ENCODE data around the gene SLC38A11.

The SLC38A11 gene

DNA sequence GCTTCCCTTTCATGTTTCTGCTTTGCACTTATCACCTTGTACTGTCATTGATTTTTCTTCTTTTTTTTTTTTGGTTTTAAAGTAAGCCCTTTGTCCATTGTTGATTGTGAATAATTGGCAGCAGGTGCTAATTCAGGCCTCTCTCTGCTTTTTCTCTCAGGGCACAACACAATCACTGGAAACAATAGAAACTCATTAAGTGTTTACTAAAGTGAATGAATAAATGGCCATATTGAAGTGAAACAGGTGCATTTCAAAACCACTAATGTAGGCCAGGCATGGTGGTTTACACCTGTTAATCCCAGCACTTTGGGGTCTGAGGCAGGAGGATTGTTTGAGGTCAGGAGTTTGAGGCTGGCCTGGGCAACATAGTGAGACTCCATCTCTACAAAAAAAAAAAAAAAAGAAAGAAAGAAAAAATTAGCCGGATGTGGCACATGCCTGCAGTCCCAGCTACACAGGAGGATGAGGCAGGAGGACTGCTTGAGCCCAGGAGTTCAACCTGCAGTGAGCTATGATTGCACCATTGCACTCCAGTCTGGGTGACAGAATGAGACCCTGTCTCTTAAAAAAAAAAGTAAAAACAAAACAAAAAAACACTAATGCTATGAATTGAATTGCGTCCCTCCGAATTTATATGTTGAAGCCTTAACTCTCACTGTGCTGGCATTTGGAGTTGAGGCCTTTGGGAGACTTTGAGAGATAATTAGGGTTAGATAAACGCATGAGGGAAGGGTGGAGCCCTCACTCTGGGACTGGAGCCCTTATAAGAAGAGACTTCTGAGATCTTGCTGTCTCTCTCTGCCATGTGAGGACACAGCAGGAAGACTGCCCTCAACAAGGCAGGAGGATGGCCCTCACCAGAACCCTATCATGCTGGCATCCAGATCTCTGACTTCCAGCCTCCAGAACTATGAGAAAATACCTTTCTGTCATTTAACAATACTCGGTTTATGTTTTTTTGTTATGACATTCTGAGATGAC, 19.9 kb downstream of the SLC38A11 start:
- in situ Hi-C loops (cut with HindIII; ENCODE audit: low pct_ligation_motif_present, low sequenced_read_pairs): no loop called here
- no peak overlapping the region for H3K4me3 ChIP-seq (ENCODE audit: low read depth, low read length)
- H3K36me3 ChIP-seq (replicated peaks): no peaks in the 10 kb centered on the region
- no peak overlapping the region for H3K27ac ChIP-seq
- no peak for DNase-seq
- TF ChIP-seq, protein P1, sequence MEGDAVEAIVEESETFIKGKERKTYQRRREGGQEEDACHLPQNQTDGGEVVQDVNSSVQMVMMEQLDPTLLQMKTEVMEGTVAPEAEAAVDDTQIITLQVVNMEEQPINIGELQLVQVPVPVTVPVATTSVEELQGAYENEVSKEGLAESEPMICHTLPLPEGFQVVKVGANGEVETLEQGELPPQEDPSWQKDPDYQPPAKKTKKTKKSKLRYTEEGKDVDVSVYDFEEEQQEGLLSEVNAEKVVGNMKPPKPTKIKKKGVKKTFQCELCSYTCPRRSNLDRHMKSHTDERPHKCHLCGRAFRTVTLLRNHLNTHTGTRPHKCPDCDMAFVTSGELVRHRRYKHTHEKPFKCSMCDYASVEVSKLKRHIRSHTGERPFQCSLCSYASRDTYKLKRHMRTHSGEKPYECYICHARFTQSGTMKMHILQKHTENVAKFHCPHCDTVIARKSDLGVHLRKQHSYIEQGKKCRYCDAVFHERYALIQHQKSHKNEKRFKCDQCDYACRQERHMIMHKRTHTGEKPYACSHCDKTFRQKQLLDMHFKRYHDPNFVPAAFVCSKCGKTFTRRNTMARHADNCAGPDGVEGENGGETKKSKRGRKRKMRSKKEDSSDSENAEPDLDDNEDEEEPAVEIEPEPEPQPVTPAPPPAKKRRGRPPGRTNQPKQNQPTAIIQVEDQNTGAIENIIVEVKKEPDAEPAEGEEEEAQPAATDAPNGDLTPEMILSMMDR (IDR thresholded peaks at IDR 0.05; ENCODE audit: low read depth, low read length, missing control alignments): no peak
- no peaks in the 10 kb centered on the region for H3K27me3 ChIP-seq (replicated peaks)

DNA sequence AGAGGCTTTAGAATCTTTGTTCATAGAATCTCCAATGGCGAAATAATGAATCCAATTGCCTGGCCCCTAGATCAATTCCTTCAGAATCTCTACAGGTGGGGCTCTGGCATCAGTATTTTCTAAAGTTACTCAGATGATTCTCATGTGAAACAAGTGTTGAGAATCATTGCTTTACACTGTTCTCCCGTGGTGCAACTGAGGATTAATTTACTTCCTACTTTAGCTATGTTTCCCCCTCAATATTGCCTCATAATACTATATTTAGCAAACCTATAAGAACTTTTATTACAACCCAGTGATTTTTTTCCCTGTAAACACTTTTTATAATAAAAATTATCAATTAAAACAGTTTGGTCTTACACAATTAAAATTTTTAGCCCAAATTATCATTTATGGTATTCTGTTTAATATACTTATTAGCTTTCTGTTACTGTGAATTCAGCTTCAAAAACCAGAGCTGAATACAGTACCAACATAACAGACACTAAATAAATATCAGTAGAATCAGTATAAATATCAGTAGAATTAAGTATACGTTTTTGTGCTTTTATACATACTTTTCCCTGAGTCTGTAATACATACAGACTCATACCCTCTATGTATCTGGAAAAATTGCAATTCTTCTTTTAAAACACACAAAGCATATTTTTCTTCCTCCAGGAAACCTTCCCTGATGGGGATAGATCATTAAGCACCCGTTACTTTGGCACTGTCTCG, 20.8 kb downstream of the SLC38A11 start:
- in situ Hi-C loops (cut with HindIII; ENCODE audit: low pct_ligation_motif_present, low sequenced_read_pairs): no loop called here
- no peaks in the 10 kb centered on the region for H3K36me3 ChIP-seq (replicated peaks)
- DNase-seq: no peak
- no peak overlapping the region for H3K27ac ChIP-seq
- H3K4me3 ChIP-seq (ENCODE audit: low read depth, low read length): no peak overlapping the region
- no peaks in the 10 kb centered on the region for H3K27me3 ChIP-seq (replicated peaks)
- TF ChIP-seq, protein P1 (IDR thresholded peaks at IDR 0.05; ENCODE audit: low read depth, low read length, missing control alignments): no peak

DNA sequence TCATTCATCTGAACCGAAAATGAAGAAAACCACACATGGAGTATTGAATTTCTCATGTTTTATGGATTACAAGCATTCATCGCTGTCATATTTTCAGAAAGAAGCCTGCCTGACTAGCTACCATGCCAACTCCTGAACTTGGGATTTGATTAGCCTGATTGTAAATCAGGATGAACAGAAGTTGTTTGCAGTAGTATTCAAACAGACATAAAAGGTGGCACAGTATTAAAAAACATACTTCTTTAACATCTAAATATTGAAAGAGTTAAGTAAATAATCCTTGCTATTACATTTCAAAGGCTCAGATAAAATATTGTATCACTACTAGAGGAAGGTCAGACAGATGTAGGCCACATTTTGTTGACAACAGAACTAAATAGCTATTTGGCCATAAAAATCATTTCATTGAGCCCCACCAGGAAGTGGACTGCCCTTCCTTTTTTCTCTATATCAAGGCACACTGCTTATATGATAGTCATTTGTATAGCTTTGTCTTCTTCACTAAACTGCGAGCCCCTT, 21.6 kb downstream of the SLC38A11 start:
- H3K27me3 ChIP-seq (replicated peaks): no peaks in the 10 kb centered on the region
- H3K27ac ChIP-seq: no peak overlapping the region
- in situ Hi-C loops (cut with HindIII; ENCODE audit: low pct_ligation_motif_present, low sequenced_read_pairs): no loop called here
- TF ChIP-seq, protein P1 (IDR thresholded peaks at IDR 0.05; ENCODE audit: low read depth, low read length, missing control alignments): no peak
- H3K4me3 ChIP-seq (ENCODE audit: low read depth, low read length): no peak overlapping the region
- no peak for DNase-seq
- H3K36me3 ChIP-seq (replicated peaks): no peaks in the 10 kb centered on the region

DNA sequence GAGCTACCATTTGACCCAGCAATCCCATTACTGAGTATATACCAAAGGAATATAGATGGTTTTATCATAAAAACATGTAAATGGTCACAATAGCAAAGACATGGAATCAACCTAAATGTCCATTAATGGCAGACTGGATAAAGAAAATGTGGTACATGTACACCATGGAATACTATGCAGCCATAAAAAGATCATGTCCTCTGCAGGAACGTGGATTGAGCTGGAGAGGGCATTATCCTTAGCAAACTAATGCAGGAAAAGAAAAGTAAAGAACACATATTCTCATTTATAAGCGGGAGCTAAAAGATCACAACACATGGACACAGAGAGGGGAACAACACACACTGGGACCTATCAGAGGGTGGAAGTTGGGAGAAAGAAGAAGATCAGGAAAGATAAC, 22.9 kb downstream of the SLC38A11 start:
- Histone ChIP-seq H3K27ac (no peak overlapping the region), H3K4me3 (ENCODE audit: low read depth, low read length) (no peak overlapping the region), H3K36me3 (replicated peaks) (no peaks in the 10 kb centered on the region), H3K27me3 (replicated peaks) (no peaks in the 10 kb centered on the region)
- in situ Hi-C loops (cut with HindIII; ENCODE audit: low pct_ligation_motif_present, low sequenced_read_pairs): no loop called here
- DNase-seq: no peak
- TF ChIP-seq, protein P1 (IDR thresholded peaks at IDR 0.05; ENCODE audit: low read depth, low read length, missing control alignments): no peak

DNA sequence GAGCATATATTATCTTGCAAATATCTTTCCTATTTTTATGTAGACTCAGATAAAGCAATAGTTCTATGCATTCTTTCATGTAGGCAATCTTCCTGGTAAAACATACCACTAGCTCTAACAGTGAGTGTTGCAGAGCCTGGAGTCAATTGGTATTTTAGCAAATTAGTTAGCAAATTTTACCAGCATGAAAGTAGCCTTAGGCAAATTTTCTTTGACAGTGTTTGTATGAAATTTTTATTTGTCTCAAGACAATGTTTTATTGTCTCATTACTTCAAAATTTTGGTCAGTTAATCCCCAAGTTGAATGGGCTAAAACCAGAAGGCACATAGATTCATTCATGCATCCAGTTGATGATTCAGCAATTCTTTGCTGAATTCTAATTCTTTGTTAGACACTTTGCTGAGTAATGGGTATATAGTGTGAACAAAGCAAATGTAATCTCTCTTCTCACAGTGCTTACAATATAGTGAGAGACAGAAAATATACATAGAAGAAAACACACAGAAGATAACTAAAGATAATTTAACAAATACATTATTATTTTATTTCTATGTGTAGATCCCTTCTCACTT, 27.1 kb downstream of the SLC38A11 start:
- in situ Hi-C loops (cut with HindIII; ENCODE audit: low pct_ligation_motif_present, low sequenced_read_pairs): no loop called here
- H3K4me3 ChIP-seq (ENCODE audit: low read depth, low read length): no peak overlapping the region
- no peak overlapping the region for H3K27ac ChIP-seq
- H3K27me3 ChIP-seq (replicated peaks): no peaks in the 10 kb centered on the region
- TF ChIP-seq, protein P1 (IDR thresholded peaks at IDR 0.05; ENCODE audit: low read depth, low read length, missing control alignments): no peak
- H3K36me3 ChIP-seq (replicated peaks): no peaks in the 10 kb centered on the region
- DNase-seq: no peak
